ENCODE data around the gene SH2B2.

SH2B2 gene

GRCh38 chr7:102255916-102256315 is 30.8 kb upstream of the SH2B2 start:
- no peak overlapping the region for H3K4me3 ChIP-seq (ENCODE audit: low read depth, low read length)
- no peak for TF ChIP-seq CTCF (IDR thresholded peaks at IDR 0.05; ENCODE audit: low read depth, low read length, missing control alignments)
- in situ Hi-C loops (cut with HindIII; ENCODE audit: low sequenced_read_pairs): no loop called here
- DNase-seq (ENCODE audit: low read depth): no peak

- in situ Hi-C loops (cut with HindIII; ENCODE audit: low sequenced_read_pairs): no loop called here
- H3K4me3 ChIP-seq (ENCODE audit: low read depth, low read length): no peak overlapping the region
- no peak for DNase-seq (ENCODE audit: low read depth)
- TF ChIP-seq CTCF (IDR thresholded peaks at IDR 0.05; ENCODE audit: low read depth, low read length, missing control alignments): no peak
Observed at GRCh38 chr7:102258073-102258748, 28.5 kb upstream of the SH2B2 start.

GRCh38 chr7:102258749-102259107 is 27.9 kb upstream of the SH2B2 start:
- DNase-seq (ENCODE audit: low read depth): no peak
- in situ Hi-C loops (cut with HindIII; ENCODE audit: low sequenced_read_pairs): no loop called here
- H3K4me3 ChIP-seq (ENCODE audit: low read depth, low read length): no peak overlapping the region
- TF ChIP-seq CTCF (IDR thresholded peaks at IDR 0.05; ENCODE audit: low read depth, low read length, missing control alignments): no peak

GRCh38 chr7:102260856-102261255 is 25.8 kb upstream of the SH2B2 start:
- DNase-seq (ENCODE audit: low read depth): peak; percentile 51
- in situ Hi-C loops (cut with HindIII; ENCODE audit: low sequenced_read_pairs): no loop called here
- TF ChIP-seq CTCF (IDR thresholded peaks at IDR 0.05; ENCODE audit: low read depth, low read length, missing control alignments): no peak

GRCh38 chr7:102261451-102261850 is 25.2 kb upstream of the SH2B2 start:
- TF ChIP-seq CTCF (IDR thresholded peaks at IDR 0.05; ENCODE audit: low read depth, low read length, missing control alignments): no peak
- in situ Hi-C loops (cut with HindIII; ENCODE audit: low sequenced_read_pairs): no loop called here
- DNase-seq (ENCODE audit: low read depth): no peak
- no peak overlapping the region for H3K4me3 ChIP-seq (ENCODE audit: low read depth, low read length)

More at GRCh38 chr7:102260856-102261255, 25.8 kb upstream of the SH2B2 start:
- no peak overlapping the region for H3K4me3 ChIP-seq (ENCODE audit: low read depth, low read length)

GRCh38 chr7:102262546-102262945 is 24.1 kb upstream of the SH2B2 start:
- DNase-seq (ENCODE audit: low read depth): no peak
- in situ Hi-C loops (cut with HindIII; ENCODE audit: low sequenced_read_pairs): no loop called here
- H3K4me3 ChIP-seq (ENCODE audit: low read depth, low read length): no peak overlapping the region
- no peak for TF ChIP-seq CTCF (IDR thresholded peaks at IDR 0.05; ENCODE audit: low read depth, low read length, missing control alignments)

All from astrocyte of the cerebellum (primary cell).